GM12878 (cell line): ENCODE results near the gene AGPAT2. TPM values are rescaled to one million over a fixed set of nuclear protein-coding genes. Genes with fewer than 3 reads are reported as not detected.

Source experiments
- ATF7 ChIP-seq: fragments of 450-650 bp; IDR thresholded peaks from 2 replicates; pipeline ENCODE4 v1.6.1; 2016; ENCODE audit warnings: low read depth, mild to moderate bottlenecking
- CBX5 ChIP-seq: sonication (generic); IDR thresholded peaks from 2 replicates; pipeline ENCODE4 v1.6.1; 2016; ENCODE audit warnings: low read depth, moderate library complexity, mild to moderate bottlenecking, inconsistent platforms
- CHD2 ChIP-seq: IDR thresholded peaks from 2 replicates; pipeline ENCODE4 v1.6.1; 2011; ENCODE audit warnings: low read depth, low read length, improper control_type of control experiment, borderline replicate concordance
- DPF2 ChIP-seq: fragments of 450-650 bp; IDR thresholded peaks from 2 replicates; pipeline ENCODE4 v1.6.1; 2017; ENCODE audit warnings: mild to moderate bottlenecking
- E4F1 ChIP-seq: fragments of 450-650 bp; IDR thresholded peaks from 2 replicates; pipeline ENCODE4 v1.6.1; 2018; ENCODE audit warnings: borderline replicate concordance, mild to moderate bottlenecking; ENCODE audit not compliant: partially characterized antibody
- ESRRA ChIP-seq: IDR thresholded peaks from 2 replicates; pipeline ENCODE4 v1.6.1; 2012; ENCODE audit warnings: mild to moderate bottlenecking, low read length, improper control_type of control experiment
- ETV6 ChIP-seq, 2 experiments: fragments of 450-650 bp in 1 of 2; IDR thresholded peaks in 1 of 2; conservative IDR thresholded peaks in 1 of 2; 2 replicates each; pipeline ENCODE4 v1.6.1; 2014; ENCODE audit warnings: antibody characterized with exemption in 1 of 2, borderline replicate concordance in 1 of 2, low read depth in 1 of 2, mild to moderate bottlenecking in 1 of 2, moderate library complexity in 1 of 2
- HCFC1 ChIP-seq: fragments of 150-350 bp; IDR thresholded peaks from 2 replicates; pipeline ENCODE4 v1.6.1; 2014; ENCODE audit warnings: low read length
- HDGF ChIP-seq: fragments of 450-650 bp; IDR thresholded peaks from 2 replicates; pipeline ENCODE4 v1.6.1; 2016; ENCODE audit warnings: antibody characterized with exemption
- KAT2A ChIP-seq: conservative IDR thresholded peaks from 2 replicates; pipeline ENCODE4 v1.6.1; 2011; ENCODE audit warnings: low read depth, low read length; ENCODE audit not compliant: control insufficient read depth
- MXI1 ChIP-seq: fragments of 150-350 bp; IDR thresholded peaks from 2 replicates; pipeline ENCODE4 v1.6.1; 2011; ENCODE audit warnings: low read depth, mild to moderate bottlenecking, inconsistent platforms, low read length, improper control_type of control experiment
- MYC ChIP-seq: IDR thresholded peaks from 2 replicates; pipeline ENCODE4 v1.6.1; 2011; ENCODE audit warnings: mild to moderate bottlenecking, low read length, moderate library complexity, inconsistent platforms; ENCODE audit not compliant: insufficient read depth, insufficient replicate concordance, insufficient read length, severe bottlenecking
- POLR2AphosphoS5 ChIP-seq: IDR thresholded peaks from 2 replicates; pipeline ENCODE4 v1.6.1; 2011; ENCODE audit warnings: mild to moderate bottlenecking, low read length, inconsistent platforms
- RAD51 ChIP-seq: fragments of 450-650 bp; IDR thresholded peaks from 2 replicates; pipeline ENCODE4 v1.6.1; 2016; ENCODE audit warnings: moderate library complexity, mild to moderate bottlenecking, inconsistent platforms
- RBBP5 ChIP-seq: fragments of 200-600 bp; sonication (generic); conservative IDR thresholded peaks from 2 replicates; pipeline ENCODE4 v1.6.1; 2016
- REST ChIP-seq: IDR thresholded peaks from 2 replicates; pipeline ENCODE4 v1.6.1; 2012; ENCODE audit warnings: mild to moderate bottlenecking, low read depth, low read length
- SMAD5 ChIP-seq: IDR thresholded peaks from 2 replicates; pipeline ENCODE4 v1.6.1; 2016; ENCODE audit warnings: antibody characterized with exemption, low read depth
- SMARCA5 ChIP-seq: fragments of 450-650 bp; IDR thresholded peaks from 2 replicates; pipeline ENCODE4 v1.6.1; 2017; ENCODE audit warnings: mild to moderate bottlenecking
- SP1 ChIP-seq: IDR thresholded peaks from one replicate; pipeline ENCODE4 v1.6.1; 2011; ENCODE audit warnings: low read depth, low read length
- TBL1XR1 ChIP-seq: IDR thresholded peaks from 2 replicates; pipeline ENCODE4 v1.6.1; 2012; ENCODE audit warnings: low read depth, low read length, improper control_type of control experiment
- TCF3 ChIP-seq: IDR thresholded peaks from 2 replicates; pipeline ENCODE4 v1.6.1; 2012; ENCODE audit warnings: low read depth, mild to moderate bottlenecking, low read length, borderline replicate concordance; ENCODE audit not compliant: insufficient read depth
- ZBED1 ChIP-seq: IDR thresholded peaks from 2 replicates; pipeline ENCODE4 v1.6.1; 2016; ENCODE audit warnings: borderline replicate concordance
- ZNF217 ChIP-seq: fragments of 450-650 bp; IDR thresholded peaks from 2 replicates; pipeline ENCODE4 v1.6.1; 2017; ENCODE audit warnings: antibody characterized with exemption, mild to moderate bottlenecking
- polyA plus RNA-seq, 11 experiments: library from polyadenylated mRNA; depleted of rRNA in 4 of 11; unstranded in 6 of 11; stranded (reverse) in 5 of 11; fragments of >200 nt; fragmentation: Nextera tagmentation in 4 of 11; fragmentation: Illumina TruSeq in 1 of 11; extraction: Ambion mirVana in 4 of 11; extraction: Trizol in 1 of 11; gene quantifications; 1 replicate in 1 of 11; 2 replicates in 10 of 11; pipeline versions ENCODE4 v1.2.1 to v1.2.3, GENCODE V29; 2011 to 2016; ENCODE audit warnings: inconsistent platforms in 2 of 11, missing spikeins in 2 of 11, low read depth in 1 of 11
- total RNA-seq, 4 experiments: library from RNA; depleted of rRNA in 3 of 4; stranded (reverse); fragments of >200 nt in 3 of 4; fragmentation: Illumina TruSeq in 1 of 4; extraction: Trizol in 1 of 4; gene quantifications; 2 replicates each; pipeline versions ENCODE4 v1.2.1 to v1.2.3, GENCODE V29; 2013 to 2021
- TF ChIP-seq, protein P1 (sequence below): fragments of 450-650 bp; formaldehyde crosslinking; IDR thresholded peaks from 2 replicates; pipeline ENCODE4 v1.4.0; 2020; ENCODE audit warnings: mild to moderate bottlenecking, moderate library complexity

AGPAT2 gene
- total and polyA plus RNA-seq, 10 of the 15 experiments (the other 5 are each of a cell fraction or from before 2014, with no cell fraction given): 0.10 to 28.5 (median 18.2) TPM

GRCh38 chr9:136728080-136728547 is 40.9 kb upstream of the AGPAT2 start (continued):
- TF ChIP-seq E4F1: no peak
- TF ChIP-seq TBL1XR1: peak; percentile 63; the same call in 1 of the 2 replicates
- TF ChIP-seq POLR2AphosphoS5: peak; percentile 100
- TF ChIP-seq RAD51: no peak
- TF ChIP-seq ZNF217: peak; percentile 95
- TF ChIP-seq ESRRA: no peak
- TF ChIP-seq MYC: peak; percentile 93
- peak; percentile 64; the same call in 1 of the 2 replicates for TF ChIP-seq REST
- peak; percentile 96 for TF ChIP-seq MXI1
- peak; percentile 98 for TF ChIP-seq SMAD5
- peak; percentile 97 for TF ChIP-seq TCF3
- peak; percentile 87; the same call in 1 of the 2 replicates for TF ChIP-seq CBX5
- TF ChIP-seq HCFC1: peak; percentile 72
- peak; percentile 50 for TF ChIP-seq CHD2
- TF ChIP-seq SMARCA5: peak; percentile 99
- TF ChIP-seq ATF7: no peak
- TF ChIP-seq KAT2A: no peak
- no peak for TF ChIP-seq ZBED1
- no peak for TF ChIP-seq ETV6 (conservative IDR thresholded peaks at IDR 0.05 in 1 of 2, IDR thresholded peaks at IDR 0.05 in 1 of 2; ENCODE audit: borderline replicate concordance in 1 of 2, low read depth in 1 of 2)
- TF ChIP-seq, protein P1, sequence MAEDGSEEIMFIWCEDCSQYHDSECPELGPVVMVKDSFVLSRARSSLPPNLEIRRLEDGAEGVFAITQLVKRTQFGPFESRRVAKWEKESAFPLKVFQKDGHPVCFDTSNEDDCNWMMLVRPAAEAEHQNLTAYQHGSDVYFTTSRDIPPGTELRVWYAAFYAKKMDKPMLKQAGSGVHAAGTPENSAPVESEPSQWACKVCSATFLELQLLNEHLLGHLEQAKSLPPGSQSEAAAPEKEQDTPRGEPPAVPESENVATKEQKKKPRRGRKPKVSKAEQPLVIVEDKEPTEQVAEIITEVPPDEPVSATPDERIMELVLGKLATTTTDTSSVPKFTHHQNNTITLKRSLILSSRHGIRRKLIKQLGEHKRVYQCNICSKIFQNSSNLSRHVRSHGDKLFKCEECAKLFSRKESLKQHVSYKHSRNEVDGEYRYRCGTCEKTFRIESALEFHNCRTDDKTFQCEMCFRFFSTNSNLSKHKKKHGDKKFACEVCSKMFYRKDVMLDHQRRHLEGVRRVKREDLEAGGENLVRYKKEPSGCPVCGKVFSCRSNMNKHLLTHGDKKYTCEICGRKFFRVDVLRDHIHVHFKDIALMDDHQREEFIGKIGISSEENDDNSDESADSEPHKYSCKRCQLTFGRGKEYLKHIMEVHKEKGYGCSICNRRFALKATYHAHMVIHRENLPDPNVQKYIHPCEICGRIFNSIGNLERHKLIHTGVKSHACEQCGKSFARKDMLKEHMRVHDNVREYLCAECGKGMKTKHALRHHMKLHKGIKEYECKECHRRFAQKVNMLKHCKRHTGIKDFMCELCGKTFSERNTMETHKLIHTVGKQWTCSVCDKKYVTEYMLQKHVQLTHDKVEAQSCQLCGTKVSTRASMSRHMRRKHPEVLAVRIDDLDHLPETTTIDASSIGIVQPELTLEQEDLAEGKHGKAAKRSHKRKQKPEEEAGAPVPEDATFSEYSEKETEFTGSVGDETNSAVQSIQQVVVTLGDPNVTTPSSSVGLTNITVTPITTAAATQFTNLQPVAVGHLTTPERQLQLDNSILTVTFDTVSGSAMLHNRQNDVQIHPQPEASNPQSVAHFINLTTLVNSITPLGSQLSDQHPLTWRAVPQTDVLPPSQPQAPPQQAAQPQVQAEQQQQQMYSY: no peak
- TF ChIP-seq SP1: peak; percentile 83
- TF ChIP-seq RBBP5: no peak
- peak; percentile 96 for TF ChIP-seq DPF2
- TF ChIP-seq HDGF: no peak
